Colon (tissue), 2 donors: ENCODE results near the gene MAP2K1.
"Not testable (repeated sequence)": the region's sequence is repeated elsewhere in the genome, so short reads cannot be mapped to it uniquely, and the experiment has no call there.

Source experiments
- FAIRE-seq: peaks from 2 replicates; lab custom pipeline; 2012; peaks lifted over from hg19 to GRCh38; lab: Jason Lieb, UNC
- donor health status: control.
- donor health status: control.

Gene MAP2K1

GRCh38 chr15:66480267-66480666 is 93.6 kb downstream of the MAP2K1 start:
- FAIRE-seq: no peak

GRCh38 chr15:66481107-66481856 is 94.6 kb downstream of the MAP2K1 start:
- FAIRE-seq: no peak

- FAIRE-seq: no peak
Observed at GRCh38 chr15:66482539-66482938, 95.8 kb downstream of the MAP2K1 start.

- FAIRE-seq: no peak
Observed at GRCh38 chr15:66483131-66483566, 96.4 kb downstream of the MAP2K1 start.

- FAIRE-seq: no peak
Observed at GRCh38 chr15:66484539-66485112, 97.9 kb downstream of the MAP2K1 start.

- no peak for FAIRE-seq
Observed at GRCh38 chr15:66486887-66487286, 100.2 kb downstream of the MAP2K1 start.

GRCh38 chr15:66488525-66488924 is 101.8 kb downstream of the MAP2K1 start:
- FAIRE-seq: no peak

GRCh38 chr15:66489179-66489791 is 102.6 kb downstream of the MAP2K1 start:
- FAIRE-seq: no peak

GRCh38 chr15:66491846-66492245 is 105.1 kb downstream of the MAP2K1 start:
- FAIRE-seq: no peak

GRCh38 chr15:66494262-66494661 is 107.5 kb downstream of the MAP2K1 start:
- no peak for FAIRE-seq

- FAIRE-seq: no peak
Observed at GRCh38 chr15:66496951-66497501, 110.3 kb downstream of the MAP2K1 start.

GRCh38 chr15:66497502-66498455 is 111.1 kb downstream of the MAP2K1 start, which contains the start of gene SNAPC5:
Gene SNAPC5, minus strand, starts transcription at chr15:66497762. Its CDS starts 31 bp downstream, at chr15:66497731.
- no peak for FAIRE-seq

- no peak for FAIRE-seq
Observed at GRCh38 chr15:66498501-66499386, 112.0 kb downstream of the MAP2K1 start.

GRCh38 chr15:66500346-66500745 is 113.6 kb downstream of the MAP2K1 start:
- not testable (repeated sequence) for FAIRE-seq

- FAIRE-seq: no peak
Observed at GRCh38 chr15:66502491-66502890, 115.8 kb downstream of the MAP2K1 start.

- FAIRE-seq: not testable (repeated sequence)
Observed at GRCh38 chr15:66503041-66503648, 116.4 kb downstream of the MAP2K1 start.

GRCh38 chr15:66503780-66504562 is 117.3 kb downstream of the MAP2K1 start:
- no peak for FAIRE-seq

GRCh38 chr15:66504563-66505429 is 118.1 kb downstream of the MAP2K1 start, which contains the start of the genes RPL4 and ZWILCH:
Gene RPL4, minus strand, starts transcription at chr15:66504855. Its CDS starts 65 bp downstream, at chr15:66504790.
Gene ZWILCH, plus strand, starts transcription at chr15:66505326. Its CDS starts 13 bp downstream, at chr15:66505339.
- FAIRE-seq: no peak
